HK-2 (cell line): ENCODE results near the gene ABLIM1.

Source experiments
- DNase-seq: peaks from one replicate; pipeline ENCODE4 v3.0.0-alpha.2; 2018; ENCODE audit not compliant: unreplicated experiment

Gene ABLIM1

DNA sequence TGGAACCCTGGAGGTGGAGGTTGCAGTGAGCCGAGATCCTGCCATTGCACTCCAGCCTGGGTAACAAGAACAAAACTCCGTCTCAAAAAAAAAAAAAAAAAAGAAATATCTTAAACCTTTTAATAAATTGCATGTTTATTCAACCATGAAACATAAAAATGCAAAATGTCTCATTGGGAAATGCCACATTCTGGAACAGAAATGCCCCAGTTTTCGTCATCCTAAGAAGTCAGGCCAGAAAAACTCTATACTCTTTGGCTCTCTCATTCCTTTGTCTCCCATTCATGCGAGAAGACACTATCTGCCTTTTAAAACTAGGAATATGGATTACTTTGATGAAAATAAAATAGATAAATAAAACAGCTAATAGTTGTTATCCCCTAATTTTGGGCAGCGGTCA is 21.5 kb upstream of the ABLIM1 start:
- no peak for DNase-seq

DNA sequence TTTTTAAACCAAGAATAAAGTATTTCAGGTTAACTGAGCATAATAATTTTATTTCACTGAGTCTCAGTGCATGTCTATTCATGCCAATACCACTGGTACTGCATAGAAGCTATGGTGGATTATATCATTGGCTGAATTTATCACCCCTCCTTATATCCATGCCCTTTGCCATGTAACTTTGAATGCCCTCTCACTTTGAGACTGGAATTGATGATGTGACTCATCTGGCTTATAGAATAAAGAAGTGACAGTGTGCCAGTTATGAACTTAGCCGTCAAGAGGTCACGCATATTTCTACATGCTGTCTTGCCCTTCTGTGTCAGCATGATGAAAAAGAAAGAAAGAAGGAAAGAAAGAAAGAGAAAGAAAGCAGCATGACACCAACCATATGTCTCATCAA is 20.7 kb upstream of the ABLIM1 start:
- DNase-seq, result no peak

DNA sequence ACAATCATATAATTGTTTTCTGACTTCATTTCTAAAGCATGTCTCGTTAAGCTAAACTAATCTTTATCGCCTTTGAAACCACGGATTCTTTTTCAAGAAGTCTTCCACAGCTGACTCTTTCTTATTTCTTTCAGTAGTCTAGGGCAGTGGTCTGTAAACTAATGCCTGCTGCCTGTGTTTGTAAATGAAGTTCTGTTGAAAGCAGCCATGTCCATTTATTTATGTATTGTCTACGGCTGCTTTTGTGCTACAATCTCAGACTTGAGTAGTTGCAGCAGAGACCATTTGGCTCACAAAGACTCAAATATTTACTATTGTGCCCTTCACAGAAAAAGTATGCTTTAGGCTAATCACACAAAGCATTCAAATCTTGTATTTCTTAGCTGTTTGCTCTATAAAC is 20.3 kb upstream of the ABLIM1 start:
- no peak for DNase-seq

DNA sequence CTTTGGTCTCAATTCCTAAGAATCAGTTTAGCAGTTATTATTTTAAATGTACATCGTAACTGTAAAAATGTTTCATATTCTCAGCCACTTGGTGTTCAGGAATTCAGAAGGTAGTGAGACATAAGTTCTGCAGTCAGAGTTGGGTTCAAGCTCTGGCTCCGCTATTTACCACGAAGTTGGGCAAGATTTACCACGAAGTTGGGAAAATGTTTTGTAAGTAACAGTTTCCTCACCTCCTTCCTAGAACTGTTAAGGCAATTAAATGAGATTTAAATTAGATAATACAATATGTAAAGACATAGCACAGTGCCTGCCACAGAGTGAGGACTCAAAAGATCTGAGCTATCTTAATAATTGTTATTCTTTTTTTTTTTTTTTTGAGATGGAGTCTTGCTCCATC is 16.3 kb upstream of the ABLIM1 start:
- DNase-seq, result no peak

DNA sequence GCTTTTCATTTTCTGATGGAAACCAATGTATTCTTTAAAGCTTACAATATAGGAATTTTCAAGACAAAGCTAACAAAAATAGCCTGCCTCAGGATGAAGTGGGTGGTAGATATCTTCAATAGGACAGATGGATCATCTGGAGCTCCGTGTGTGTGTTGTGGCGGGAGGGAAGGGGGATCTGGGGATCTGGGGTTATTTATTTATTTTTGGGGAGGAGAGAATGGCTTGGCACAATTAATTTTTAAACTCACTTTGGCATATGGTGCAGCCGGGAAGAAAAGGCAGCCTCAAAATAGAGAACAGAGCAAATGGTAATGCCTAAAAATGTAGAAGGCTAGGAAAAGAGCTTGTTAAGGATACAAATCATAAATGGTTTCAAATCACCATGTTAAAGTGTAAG is 11.6 kb upstream of the ABLIM1 start:
- DNase-seq, result no peak

DNA sequence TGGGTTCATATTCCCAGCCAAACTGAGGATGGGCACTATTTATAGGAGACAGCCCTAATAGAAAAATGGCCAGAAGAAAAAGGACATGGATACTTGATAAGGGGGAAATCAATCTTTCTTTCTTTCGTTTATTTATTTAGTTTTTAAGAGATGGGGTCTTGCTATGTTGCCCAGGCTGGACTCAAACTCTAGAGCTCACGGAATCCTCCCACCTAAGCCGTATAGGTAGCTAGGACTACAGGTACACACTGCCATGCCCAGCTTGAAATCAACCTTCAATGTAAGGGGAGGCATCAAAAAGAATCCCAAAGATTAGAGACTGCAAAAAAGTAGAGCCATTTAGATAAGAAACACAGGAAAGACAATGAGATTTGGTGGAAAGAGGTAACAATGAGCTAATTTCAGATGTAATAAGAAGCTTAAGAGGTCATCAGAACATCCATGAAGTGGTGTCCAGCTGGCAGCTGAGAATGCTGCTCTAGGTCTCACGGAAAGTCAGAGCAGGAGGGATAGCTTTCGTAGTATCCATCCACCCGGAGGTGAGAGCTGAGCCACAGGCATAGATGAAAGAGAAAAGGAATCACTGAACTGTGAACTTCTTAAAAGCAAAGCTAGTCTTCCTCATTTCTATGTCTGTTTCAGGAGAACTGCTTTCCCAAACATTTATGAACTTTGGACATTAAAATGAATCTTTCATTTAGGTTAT is 10.5 kb upstream of the ABLIM1 start:
- DNase-seq, result no peak

DNA sequence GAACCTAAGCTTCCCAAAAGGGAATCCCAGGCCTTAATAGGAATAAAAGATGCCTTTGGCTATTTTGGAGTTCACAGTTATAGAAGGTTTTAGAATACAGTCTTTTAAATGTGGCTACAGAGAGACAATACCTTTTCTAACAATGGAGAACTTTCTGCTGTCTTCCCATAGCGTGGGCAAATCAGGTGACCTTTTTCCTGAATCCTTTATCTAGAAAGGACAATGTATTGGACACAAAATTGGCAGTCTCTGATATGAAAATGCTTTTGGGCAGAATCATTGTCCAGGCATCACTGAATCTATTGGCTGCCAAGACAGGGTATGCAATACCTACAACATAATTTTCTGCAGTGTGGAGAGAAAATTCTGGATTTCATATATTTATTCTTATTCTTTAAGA is 7.8 kb upstream of the ABLIM1 start:
- DNase-seq, result no peak

DNA sequence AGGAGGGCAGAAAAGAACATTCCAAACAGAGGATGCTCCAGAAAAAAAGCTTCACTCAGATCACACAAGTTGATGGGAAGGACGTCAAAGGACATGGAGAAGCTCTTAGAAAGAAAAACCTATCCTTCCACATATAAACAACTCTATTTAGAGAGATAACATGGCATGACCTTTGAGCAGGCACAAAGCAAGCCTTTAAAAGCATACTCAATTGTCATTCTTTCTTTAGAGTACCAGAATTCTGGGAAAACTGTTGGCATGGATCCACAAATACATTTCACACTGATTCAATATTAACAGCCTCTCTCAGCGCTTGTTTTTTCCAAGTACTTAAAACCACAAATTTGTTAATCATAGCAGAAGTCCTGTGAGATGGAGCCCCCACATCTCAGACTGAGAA is 7.3 kb upstream of the ABLIM1 start:
- no peak for DNase-seq

DNA sequence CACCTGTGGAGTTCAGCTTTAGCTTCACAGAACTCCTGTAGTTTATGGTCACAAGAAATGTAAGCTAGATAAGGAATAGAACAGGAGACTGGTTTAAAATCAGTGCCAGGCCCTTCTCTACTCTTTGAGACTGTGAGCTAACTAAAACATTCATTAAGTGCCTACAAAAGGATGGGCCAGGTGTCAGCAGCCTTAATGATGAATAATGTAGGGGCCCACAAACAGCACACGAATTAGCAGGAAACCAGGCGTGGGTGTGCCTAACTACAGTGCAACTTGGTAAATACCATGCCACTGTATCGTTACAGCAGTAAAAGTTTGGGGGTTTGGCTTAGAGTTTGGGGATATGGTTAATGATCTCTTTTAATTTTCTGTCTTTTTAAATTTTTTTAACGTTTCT is 6.1 kb upstream of the ABLIM1 start:
- DNase-seq, result no peak

DNA sequence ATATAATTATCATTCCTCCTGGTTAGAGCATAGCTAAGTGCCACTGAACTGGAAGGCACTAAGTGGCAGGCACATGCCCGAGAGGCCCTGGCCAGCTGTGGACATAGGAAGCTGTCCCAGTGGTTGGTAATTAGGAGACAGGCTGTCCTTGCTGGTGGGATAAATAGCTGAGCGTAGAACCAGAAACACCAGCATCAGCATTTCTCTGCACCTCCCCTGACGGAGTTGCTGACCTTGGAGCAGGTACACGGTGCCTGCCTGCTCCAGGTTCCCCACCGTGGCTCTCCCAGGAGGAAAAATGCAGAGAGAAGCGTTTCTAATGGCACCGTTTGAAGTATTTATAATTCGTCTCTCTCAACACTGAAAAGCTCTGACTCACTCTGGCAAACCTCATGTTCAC is 5.6 kb upstream of the ABLIM1 start:
- DNase-seq, result no peak

DNA sequence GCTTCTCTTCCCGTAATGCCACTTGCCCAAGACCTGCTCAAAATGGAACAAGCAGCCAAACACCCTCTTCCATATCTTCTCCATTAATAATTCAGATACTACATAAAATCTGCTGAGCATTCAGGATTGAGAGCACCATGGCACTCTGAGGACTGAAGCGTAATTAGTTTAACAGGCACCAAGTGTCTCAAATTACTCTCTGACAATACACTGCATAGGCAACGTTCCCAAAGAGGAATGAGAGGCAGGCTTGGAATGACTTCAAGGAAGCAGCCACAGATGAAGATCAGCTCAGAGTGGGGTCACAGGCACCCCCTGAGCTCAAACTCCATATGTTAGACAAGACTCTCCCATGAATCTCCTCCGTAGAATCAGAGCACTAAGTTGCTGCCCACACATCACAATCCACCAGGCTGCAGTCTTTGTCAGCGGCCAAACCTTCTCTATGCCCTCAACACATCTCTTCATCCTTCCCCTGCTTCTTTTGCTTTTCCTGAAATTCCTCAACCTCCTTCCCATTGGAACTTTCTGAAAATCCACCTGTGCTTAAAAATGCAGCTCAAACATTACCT is 4.7 kb upstream of the ABLIM1 start:
- DNase-seq, result no peak

DNA sequence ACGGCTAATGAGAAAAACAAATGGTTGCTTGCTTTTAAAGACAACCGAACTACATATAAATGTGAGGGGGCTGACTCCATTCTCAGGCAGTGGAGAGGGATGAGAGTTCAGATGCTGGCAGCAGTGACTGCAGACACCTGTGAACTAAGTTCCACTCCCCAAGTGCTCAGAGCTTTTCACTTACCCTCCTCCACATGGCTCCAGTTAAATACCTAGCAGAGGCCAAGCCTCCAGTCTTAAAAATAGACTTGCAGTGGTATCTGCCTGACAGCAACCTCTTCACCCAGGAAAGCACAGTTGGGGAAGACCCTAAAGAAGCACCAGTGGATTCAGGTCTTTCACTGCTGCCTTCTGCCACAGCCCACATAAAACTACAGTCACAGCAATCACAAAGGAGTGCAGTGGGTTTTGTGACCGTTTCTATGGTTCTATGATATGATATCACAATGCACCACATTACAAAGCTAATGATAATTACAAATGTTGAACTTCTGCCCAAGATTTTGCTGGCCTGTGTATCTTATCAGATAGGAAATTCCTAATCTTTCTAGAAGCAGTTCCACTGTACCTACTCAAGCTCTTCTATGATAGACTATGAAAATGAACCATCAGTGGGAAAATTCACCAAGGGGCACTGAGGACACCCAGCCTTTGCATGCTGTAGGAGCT is 3.3 kb upstream of the ABLIM1 start:
- no peak for DNase-seq

DNA sequence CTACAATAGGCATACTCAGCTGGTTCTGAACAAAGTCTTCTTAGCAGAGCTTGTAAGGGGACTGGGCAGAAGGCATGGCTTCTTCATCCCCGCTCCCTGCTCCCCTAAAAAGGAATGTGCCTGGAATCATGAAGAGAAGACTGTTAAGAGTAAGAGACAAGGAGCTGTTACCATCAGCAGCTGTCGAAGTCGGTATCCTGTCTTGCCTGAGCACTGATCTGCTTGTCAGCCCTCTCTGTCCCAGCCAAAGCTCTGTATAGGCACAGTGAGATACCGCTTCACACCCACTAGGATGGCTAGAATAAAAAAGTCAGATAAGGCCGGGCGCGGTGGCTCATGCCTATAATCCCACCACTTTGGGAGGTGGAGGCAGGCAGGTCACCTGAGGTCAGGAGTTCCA is 2.4 kb downstream of the ABLIM1 start:
- DNase-seq, result no peak

DNA sequence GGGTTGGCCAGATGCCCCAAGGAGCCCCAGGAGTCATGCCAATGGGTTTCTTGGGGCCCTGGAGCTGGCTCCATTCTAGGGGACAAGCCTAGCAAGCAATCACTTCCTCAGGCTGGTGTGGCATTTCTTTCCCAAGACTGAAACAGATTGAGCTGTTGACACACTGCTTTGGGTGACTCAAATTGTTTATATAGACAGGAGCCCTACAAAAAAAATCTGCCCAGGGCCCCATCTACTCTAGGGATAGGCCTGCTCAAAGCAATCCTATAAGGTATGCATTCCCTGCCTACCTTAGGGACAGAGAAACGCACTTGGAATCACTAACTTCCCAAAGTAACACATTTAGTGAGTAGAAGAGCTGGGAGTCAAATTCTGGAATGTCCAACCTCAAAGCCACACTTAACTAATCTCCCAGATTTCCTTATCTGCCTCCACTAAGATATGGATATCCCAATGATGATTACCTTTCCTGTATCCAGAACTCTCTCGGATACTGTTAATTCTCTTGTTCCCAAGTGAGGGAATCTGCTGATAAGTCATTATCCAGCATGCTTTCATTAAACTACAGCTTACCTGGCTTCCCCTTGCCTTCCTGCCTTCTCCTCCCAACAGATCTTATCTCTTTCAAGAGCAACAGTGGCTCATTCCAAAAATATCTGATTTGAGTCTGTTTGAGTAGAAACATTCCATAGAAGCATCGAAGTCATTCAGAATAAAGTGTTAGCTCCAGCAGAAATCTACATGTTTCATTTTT is 3.1 kb downstream of the ABLIM1 start:
- DNase-seq, result no peak

DNA sequence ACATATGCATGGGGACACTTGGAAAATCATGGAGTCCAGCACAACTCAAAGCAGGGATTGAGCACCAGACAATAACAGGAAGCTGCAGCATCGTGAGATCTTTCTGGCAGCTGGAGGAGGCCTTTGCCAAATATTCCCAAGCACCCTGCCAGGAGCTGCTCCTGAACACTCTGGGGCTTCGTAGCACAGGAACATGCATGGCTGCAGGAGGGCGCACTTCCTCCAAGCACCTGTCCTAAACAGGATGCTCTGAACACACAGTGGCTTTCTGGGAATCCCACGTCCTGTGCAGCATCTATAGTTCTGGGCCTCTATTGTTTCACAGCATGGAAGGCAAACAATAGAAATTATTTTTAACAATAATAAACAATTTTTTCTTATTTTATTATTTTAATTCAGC is 4.1 kb downstream of the ABLIM1 start:
- no peak for DNase-seq

DNA sequence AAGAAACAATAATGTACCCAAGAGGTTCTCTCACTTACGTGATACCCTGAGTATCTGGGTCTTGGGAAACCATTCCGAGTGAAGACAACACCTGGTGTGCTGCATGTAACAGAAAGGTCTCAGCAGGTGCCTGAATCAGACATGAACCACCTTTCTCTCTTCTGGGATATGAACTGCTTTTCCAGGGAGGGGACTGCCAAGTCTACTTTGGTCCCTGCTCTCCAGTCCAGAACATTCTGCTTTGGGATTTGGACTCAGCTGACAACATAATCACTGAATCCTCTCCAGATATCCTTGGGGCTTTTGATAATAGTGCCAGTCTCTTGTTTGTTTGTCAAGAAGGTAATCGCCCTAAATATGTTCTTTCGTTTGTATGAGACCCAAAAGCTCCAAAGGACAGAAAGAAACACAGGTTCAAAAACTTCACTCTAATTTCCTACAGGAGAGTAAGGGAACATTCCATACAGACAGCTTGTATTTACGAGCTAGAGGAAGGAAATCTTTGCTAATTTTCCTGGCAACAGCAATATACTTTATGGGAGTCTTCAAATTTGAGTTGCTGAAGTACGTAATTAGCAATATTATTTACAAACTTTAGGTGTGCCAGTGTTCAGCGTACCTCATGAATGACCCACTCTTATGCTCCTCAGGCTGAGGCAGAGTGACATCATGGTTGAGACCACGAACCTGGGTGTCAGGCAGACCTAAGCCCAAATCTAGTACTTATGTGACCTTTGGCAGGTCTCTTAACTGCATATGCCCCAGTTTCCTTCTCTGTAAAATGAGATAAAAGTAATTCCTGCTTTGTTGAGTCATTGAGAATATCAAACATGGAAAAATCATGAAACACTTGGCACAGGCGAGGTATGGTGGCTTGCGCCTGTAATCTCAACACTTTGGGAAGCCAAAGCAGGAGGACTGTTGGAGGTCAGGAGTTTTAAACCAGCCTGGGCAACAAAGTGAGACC is 5.4 kb downstream of the ABLIM1 start:
- no peak for DNase-seq

DNA sequence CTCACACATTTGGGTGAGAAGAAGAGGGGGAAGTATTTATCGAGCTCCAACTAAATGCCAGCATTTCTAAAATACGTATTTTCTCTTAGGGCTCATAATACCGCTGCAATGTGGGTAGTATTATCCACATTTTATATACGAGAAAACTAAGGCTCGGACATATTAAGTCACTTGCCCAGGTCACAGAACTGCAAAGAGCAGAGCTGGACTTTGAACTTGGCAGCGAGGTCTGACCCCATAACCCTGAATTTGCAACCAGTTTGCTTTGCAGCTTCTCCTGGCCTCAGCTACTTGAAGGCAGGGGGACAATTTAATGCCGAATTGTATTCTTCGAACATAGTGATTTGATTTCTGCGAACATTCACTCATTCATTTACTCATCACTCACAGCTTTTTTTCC is 7.2 kb downstream of the ABLIM1 start:
- no peak for DNase-seq

DNA sequence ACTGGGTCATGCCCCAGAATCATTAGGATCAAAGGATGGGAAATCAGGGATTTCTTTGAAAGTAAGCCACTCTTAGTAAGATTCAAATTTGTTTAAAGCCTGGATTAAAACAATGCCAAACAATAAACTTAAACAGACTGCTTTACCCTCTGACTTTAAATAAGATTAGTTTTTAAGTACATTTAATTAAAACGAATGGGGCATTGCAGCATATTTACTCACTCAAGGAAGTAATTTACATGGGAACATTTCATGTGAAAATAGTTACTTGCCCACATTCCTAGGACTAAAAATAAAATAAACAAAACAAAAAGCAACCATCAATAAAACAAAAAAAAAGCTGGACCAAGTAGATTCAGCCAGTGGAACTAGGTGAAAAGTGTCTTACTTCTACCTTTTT is 7.8 kb downstream of the ABLIM1 start:
- no peak for DNase-seq

DNA sequence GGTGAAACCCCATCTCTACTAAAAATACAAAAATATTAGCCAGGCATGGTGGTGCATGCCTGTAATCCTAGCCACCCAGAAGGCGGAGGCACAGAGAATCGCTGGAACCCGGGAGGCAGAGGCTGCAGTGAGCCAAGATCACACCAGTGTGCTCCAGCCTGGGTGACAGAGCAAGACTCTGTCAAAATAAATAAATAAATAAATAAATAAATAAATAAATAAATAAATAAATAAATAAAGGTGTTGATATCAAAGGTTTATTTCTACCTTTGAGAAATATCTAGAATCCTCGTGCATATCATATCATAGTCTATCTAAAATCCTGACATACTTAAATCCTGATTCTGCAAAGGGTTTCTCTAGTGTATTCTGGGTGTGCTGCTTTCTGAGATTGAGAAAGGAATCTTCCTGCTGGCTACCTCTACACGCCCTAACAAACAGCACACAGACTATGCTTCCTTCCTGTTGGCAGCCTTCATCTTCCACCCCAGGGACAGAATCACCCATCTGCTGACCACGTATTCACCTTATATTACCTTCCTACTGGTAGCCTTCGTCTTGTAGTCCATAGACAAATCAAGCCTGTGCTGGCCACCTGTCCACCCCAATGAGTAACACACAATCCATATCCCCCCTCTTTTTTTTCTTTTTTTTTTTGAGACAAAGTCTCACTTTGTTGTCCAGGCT is 8.7 kb downstream of the ABLIM1 start:
- no peak for DNase-seq

DNA sequence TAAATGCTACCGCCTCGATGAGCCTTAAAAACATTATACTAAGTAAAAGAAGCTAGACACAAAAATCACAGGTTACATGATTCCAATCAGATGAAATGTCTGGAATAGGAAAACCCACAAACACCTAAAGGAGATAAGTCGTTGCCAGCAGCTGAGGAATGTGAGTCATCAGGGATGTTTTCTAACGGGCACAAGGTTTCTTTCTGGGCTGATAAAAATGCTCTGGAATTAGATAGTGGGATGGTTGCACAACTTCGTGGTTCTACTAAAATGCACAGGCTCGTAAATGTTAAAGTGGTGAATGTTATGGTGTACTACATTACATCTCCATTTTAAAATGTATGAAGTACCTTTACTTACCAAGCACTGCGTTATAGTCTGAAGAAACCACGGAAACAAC is 9.7 kb downstream of the ABLIM1 start:
- DNase-seq, result no peak

DNA sequence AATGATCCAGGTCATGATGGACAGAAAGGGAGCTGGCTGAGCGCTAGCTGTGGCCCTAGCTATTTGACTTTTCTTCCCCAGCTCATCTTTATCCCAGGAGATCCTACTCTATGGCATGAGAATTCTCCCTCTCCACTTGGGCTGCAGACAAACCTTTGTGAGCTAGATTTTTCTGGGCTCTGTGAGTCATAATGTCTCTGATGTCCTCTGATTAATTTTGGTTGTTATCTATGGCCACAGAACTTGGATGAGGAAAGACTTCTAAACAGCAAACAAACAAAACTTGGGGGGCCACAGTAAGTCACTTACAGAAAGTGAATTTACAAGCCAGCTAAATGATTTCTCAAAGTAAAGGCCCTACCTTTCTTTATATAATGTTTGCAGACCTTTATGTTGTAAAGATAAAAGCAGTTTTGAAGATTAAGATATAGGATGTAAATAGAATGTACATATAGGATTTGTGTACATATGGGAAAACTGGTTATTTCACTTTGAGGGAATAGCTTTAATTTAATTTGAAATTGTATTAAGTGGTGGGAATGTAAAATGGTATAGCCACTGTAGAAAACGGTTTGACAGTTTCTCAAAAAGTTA is 10.4 kb downstream of the ABLIM1 start:
- DNase-seq, result no peak
